Measurements from ENCODE around the gene RPL10. TPM values are rescaled to one million over a fixed set of nuclear protein-coding genes. Genes with fewer than 3 reads are reported as not detected.

The RPL10 gene
- total RNA-seq, 1 experiment from 2014 or later, result 2,466 TPM

DNA sequence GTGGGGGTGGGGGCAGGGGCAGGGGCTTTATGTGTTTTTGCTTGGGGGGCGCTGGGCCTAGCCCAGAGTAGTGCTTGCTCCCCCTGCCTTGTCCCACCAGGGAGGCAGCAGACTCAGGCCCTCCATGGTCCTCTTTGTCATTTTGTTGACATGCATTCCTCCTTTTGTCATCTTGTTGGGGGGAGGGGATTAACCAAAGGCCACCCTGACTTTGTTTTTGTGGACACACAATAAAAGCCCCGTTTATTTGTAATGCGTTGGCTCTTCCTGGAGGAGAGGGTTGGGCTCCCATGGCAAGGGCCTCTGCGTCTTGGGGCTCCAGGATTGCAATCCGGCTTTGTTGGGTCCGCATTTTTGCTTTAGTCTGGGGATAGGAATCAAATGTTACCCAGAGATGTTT is 16.9 kb upstream of the RPL10 start:
- BruUV-seq (replicated peaks), result no TSS peak

DNA sequence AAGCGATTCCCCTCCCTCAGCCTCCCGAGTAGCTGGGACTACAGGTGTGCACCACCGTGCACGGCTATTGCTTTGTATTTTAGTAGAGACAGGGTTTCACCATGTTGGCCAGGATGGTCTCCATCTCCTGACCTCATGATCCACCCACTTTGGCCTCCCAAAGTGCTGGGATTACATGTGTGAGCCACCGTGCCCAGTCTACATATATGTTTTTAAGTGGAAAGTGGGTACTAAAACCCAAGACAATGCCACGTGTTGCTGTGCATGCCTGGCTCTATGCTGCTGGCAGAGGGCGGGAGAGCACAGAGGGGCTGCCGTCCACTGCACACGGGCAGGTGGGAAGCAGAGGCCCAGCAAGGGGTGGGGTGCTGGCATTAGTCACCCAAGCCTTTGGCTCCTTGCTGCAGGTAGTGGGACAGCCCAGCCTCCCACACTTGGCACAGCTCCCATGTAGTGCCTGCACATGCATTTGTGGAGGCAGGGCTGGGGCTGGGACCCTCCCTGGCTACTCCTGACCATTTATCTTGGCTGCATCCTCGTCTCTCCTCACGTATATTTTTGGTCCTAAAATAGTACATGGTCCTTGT is 15.6 kb upstream of the RPL10 start:
- TF ChIP-seq, protein P1, sequence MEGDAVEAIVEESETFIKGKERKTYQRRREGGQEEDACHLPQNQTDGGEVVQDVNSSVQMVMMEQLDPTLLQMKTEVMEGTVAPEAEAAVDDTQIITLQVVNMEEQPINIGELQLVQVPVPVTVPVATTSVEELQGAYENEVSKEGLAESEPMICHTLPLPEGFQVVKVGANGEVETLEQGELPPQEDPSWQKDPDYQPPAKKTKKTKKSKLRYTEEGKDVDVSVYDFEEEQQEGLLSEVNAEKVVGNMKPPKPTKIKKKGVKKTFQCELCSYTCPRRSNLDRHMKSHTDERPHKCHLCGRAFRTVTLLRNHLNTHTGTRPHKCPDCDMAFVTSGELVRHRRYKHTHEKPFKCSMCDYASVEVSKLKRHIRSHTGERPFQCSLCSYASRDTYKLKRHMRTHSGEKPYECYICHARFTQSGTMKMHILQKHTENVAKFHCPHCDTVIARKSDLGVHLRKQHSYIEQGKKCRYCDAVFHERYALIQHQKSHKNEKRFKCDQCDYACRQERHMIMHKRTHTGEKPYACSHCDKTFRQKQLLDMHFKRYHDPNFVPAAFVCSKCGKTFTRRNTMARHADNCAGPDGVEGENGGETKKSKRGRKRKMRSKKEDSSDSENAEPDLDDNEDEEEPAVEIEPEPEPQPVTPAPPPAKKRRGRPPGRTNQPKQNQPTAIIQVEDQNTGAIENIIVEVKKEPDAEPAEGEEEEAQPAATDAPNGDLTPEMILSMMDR (IDR thresholded peaks at IDR 0.05), result no peak
- H3K27ac ChIP-seq (ENCODE audit: low read length), result no peak overlapping the region
- intact Hi-C loops (cut with micrococcal nuclease; ENCODE audit: unreplicated experiment), result no loop called here
- H3K4me1 ChIP-seq (ENCODE audit: control insufficient read depth, insufficient read depth, low read length), result peaks cover 18% of the 10 kb centered on the region
- H3K9me3 ChIP-seq (ENCODE audit: control insufficient read depth, insufficient read depth, low read depth, low read length), result no peaks in the 10 kb centered on the region
- H3K4me3 ChIP-seq (ENCODE audit: low read depth in 2 of 2, low read length in 2 of 2), result no peak overlapping the region
- BruUV-seq (replicated peaks), result no TSS peak
- H3K36me3 ChIP-seq (ENCODE audit: control insufficient read depth, insufficient read depth, low read length), result peaks cover 4% of the 10 kb centered on the region
- ChIA-PET CTCF (no interaction called here), POLR2A (interaction anchor here (0.5 kb wide), 1 partner anchor 12 kb away, joined by 3 read pairs; no protein-coding TSS in a partner anchor)
- ATAC-seq (no peak), DNase-seq (ENCODE audit: low read depth, low spot score) (no peak)
- in situ Hi-C loops (cut with HindIII; ENCODE audit: low pct_unique_long_range_greater_than_20kb, low sequenced_read_pairs), result no loop called here
- H3K27me3 ChIP-seq (ENCODE audit: control insufficient read depth, insufficient read depth, low read length), result no peaks in the 10 kb centered on the region

More for the DNA sequence above, 16.9 kb upstream of the RPL10 start:
- ATAC-seq (no peak), DNase-seq (ENCODE audit: low read depth, low spot score) (no peak)
- intact Hi-C loops (cut with micrococcal nuclease; ENCODE audit: unreplicated experiment), result no loop called here
- H3K4me1 ChIP-seq (ENCODE audit: control insufficient read depth, insufficient read depth, low read length), result peaks cover 30% of the 10 kb centered on the region
- TF ChIP-seq, protein P2, sequence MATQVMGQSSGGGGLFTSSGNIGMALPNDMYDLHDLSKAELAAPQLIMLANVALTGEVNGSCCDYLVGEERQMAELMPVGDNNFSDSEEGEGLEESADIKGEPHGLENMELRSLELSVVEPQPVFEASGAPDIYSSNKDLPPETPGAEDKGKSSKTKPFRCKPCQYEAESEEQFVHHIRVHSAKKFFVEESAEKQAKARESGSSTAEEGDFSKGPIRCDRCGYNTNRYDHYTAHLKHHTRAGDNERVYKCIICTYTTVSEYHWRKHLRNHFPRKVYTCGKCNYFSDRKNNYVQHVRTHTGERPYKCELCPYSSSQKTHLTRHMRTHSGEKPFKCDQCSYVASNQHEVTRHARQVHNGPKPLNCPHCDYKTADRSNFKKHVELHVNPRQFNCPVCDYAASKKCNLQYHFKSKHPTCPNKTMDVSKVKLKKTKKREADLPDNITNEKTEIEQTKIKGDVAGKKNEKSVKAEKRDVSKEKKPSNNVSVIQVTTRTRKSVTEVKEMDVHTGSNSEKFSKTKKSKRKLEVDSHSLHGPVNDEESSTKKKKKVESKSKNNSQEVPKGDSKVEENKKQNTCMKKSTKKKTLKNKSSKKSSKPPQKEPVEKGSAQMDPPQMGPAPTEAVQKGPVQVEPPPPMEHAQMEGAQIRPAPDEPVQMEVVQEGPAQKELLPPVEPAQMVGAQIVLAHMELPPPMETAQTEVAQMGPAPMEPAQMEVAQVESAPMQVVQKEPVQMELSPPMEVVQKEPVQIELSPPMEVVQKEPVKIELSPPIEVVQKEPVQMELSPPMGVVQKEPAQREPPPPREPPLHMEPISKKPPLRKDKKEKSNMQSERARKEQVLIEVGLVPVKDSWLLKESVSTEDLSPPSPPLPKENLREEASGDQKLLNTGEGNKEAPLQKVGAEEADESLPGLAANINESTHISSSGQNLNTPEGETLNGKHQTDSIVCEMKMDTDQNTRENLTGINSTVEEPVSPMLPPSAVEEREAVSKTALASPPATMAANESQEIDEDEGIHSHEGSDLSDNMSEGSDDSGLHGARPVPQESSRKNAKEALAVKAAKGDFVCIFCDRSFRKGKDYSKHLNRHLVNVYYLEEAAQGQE (IDR thresholded peaks at IDR 0.05; ENCODE audit: insufficient read depth in 1 of 2, low read depth in 2 of 2, low read length in 1 of 2), result no peak
- no peak for TF ChIP-seq POLR2AphosphoS5 (IDR thresholded peaks at IDR 0.05; ENCODE audit: low read depth, low read length)
- no peak for TF ChIP-seq TCF7L2 (IDR thresholded peaks at IDR 0.05; ENCODE audit: low read depth, low read length)
- TF ChIP-seq SIN3A (IDR thresholded peaks at IDR 0.05; ENCODE audit: borderline replicate concordance, insufficient read depth, low read depth, low read length), result no peak
- TF ChIP-seq, protein P1 (IDR thresholded peaks at IDR 0.05), result no peak
- no peak overlapping the region for H3K4me3 ChIP-seq (ENCODE audit: low read depth in 2 of 2, low read length in 2 of 2)
- no peaks in the 10 kb centered on the region for H3K9me3 ChIP-seq (ENCODE audit: control insufficient read depth, insufficient read depth, low read depth, low read length)
- peaks cover 4% of the 10 kb centered on the region for H3K36me3 ChIP-seq (ENCODE audit: control insufficient read depth, insufficient read depth, low read length)
- H3K27me3 ChIP-seq (ENCODE audit: control insufficient read depth, insufficient read depth, low read length), result no peaks in the 10 kb centered on the region
- ChIA-PET CTCF (no interaction called here), POLR2A (no interaction called here)
- no peak overlapping the region for H3K27ac ChIP-seq (ENCODE audit: low read length)
- in situ Hi-C loops (cut with HindIII; ENCODE audit: low pct_unique_long_range_greater_than_20kb, low sequenced_read_pairs), result no loop called here
